GM18868 (cell line): ENCODE measurements around the gene ALAS1.
A peak's percentile ranks its signal among the peaks of the same experiment; 100 is the strongest.

Experiments
- ATAC-seq: cut with Tn5 transposase; IDR thresholded peaks from one replicate; pipeline ENCODE4 v1.9.1; 2021; ENCODE audit warnings: mild to moderate bottlenecking, moderate library complexity; ENCODE audit not compliant: unreplicated experiment

Gene ALAS1

GRCh38 chr3:52233108-52233591 is 35.2 kb downstream of the ALAS1 start:
- no peak for ATAC-seq

GRCh38 chr3:52233968-52234367 is 36.0 kb downstream of the ALAS1 start:
- ATAC-seq = no peak

- ATAC-seq = no peak
Observed at GRCh38 chr3:52234516-52235447, 36.8 kb downstream of the ALAS1 start.

GRCh38 chr3:52236424-52236886 is 38.5 kb downstream of the ALAS1 start:
- ATAC-seq = no peak

- ATAC-seq = no peak
Observed at GRCh38 chr3:52237006-52237656, 39.2 kb downstream of the ALAS1 start.

GRCh38 chr3:52237657-52238172 is 39.8 kb downstream of the ALAS1 start:
- no peak for ATAC-seq

GRCh38 chr3:52238193-52238760 is 40.3 kb downstream of the ALAS1 start:
- no peak for ATAC-seq

GRCh38 chr3:52238761-52239701 is 41.1 kb downstream of the ALAS1 start, which contains the start of gene TWF2:
Gene TWF2 (minus strand): TSS chr3:52239158. CDS start chr3:52239016, 142 bp downstream.
- ATAC-seq = peak; percentile 78

GRCh38 chr3:52240059-52240885 is 42.3 kb downstream of the ALAS1 start:
- ATAC-seq = no peak

- no peak for ATAC-seq
Observed at GRCh38 chr3:52240886-52241370, 43.0 kb downstream of the ALAS1 start.

GRCh38 chr3:52242039-52242438 is 44.1 kb downstream of the ALAS1 start:
- no peak for ATAC-seq

- ATAC-seq = peak; percentile 48
Observed at GRCh38 chr3:52243791-52244628, 46.0 kb downstream of the ALAS1 start.

GRCh38 chr3:52245322-52246263 is 47.6 kb downstream of the ALAS1 start, which contains the start of gene PPM1M:
Gene PPM1M (plus strand): TSS chr3:52245759. CDS start chr3:52245825, 66 bp downstream.
- no peak for ATAC-seq

GRCh38 chr3:52246264-52246620 is 48.3 kb downstream of the ALAS1 start:
- no peak for ATAC-seq

GRCh38 chr3:52246728-52247408 is 48.9 kb downstream of the ALAS1 start:
- no peak for ATAC-seq

- no peak for ATAC-seq
Observed at GRCh38 chr3:52247409-52248164, 49.6 kb downstream of the ALAS1 start.
